Measurements from ENCODE around the gene LAMA5.

- TF ChIP-seq CTCF (conservative IDR thresholded peaks at IDR 0.05; ENCODE audit: low read length) (no peak), EZH2phosphoT487 (IDR thresholded peaks at IDR 0.05; ENCODE audit: borderline replicate concordance, low read depth, low read length) (no peak)
These were observed 35.8 kb downstream of the LAMA5 start for GRCh38 chr20:62331347-62331746.

Data from OCI-LY7 (cell line).